Heart right ventricle (tissue), 12 donors: ENCODE data around the gene MRPS12. TPM values are rescaled to one million over a fixed set of nuclear protein-coding genes. Genes with fewer than 3 reads are reported as not detected.

Experiments used
- polyA plus RNA-seq, 2 donors: library from polyadenylated mRNA; stranded (reverse); fragments of 200-250 nt; gene quantifications; one replicate each; pipeline ENCODE4 v1.2.3, GENCODE V29; 2013
- total RNA-seq, 10 donors: library from RNA; stranded (reverse); fragmentation: NEBNext Ultra II Directional in 3 of 10; extraction: Animal tissue kit (Norgen Biotek cat#: 25700) in 3 of 10; gene quantifications; one replicate each; pipeline versions ENCODE4 v1.2.1 to v1.2.4, GENCODE V29; 2021 to 2023
- donor health status: ischemic (EF 13 %, LVEDD 7.1; RV severe dilation, severe dysfunction).
- donor health status: healthy with polysubstance abuse.
- donor health status: DM: no; HTN: yes; CAD: no.
- donor health status: DM: no; HTN: no; CAD: no.
- donor health status: ischemic (EF 25% LVEDD 6.9; RV normal size, moderate dysfunction).
- donor health status: ischemic (EF 25% LVEDD 5.7; RV mildly dilated, moderate dysfunction).
- donor health status: healthy.
- donor health status: nonischemic (EF 11% LVEDD 7.7; RV severe dilation, severe dysfunction).
- donor health status: DM: yes; HTN: yes; CAD: no.
- donor health status: PGD.
- donor health status: ischemic (EF 29% LVEDD 5.4; RV normal size, mild dysfunction).
- donor health status: nonischemic (EF 23%, LVEDD 6.1; RV moderate dilation, normal function).

The MRPS12 gene
- total and polyA plus RNA-seq, 12 donors: 39.7 to 122 (median 54.1) TPM

Other genes starting within 250 kb of the MRPS12 start
- gene CAPN12, start 186.5 kb upstream of the MRPS12 start, total RNA-seq: 1 to 10 TPM in 2 of 10 donors, under 1 TPM in 8; 0.15 to 1.5 (median 0.59) TPM
- 1 to 10 TPM; 1.1 to 3.6 TPM for gene CAPN12, start 186.5 kb upstream of the MRPS12 start, polyA plus RNA-seq
- not detected for gene LGALS7, start 157.4 kb upstream of the MRPS12 start, total RNA-seq
- not detected for gene LGALS7, start 157.4 kb upstream of the MRPS12 start, polyA plus RNA-seq
- under 1 TPM in 1 of 10 donors, not detected in 9; 0.60 TPM for gene LGALS7B, start 141.7 kb upstream of the MRPS12 start, total RNA-seq
- under 1 TPM in 1 of 2 donors, not detected in 1; 0.19 TPM for gene LGALS7B, start 141.7 kb upstream of the MRPS12 start, polyA plus RNA-seq
- 1 to 10 TPM in 2 of 10 donors, under 1 TPM in 6, not detected in 2; 0.16 to 2.0 (median 0.81) TPM for gene LGALS4, start 118.0 kb upstream of the MRPS12 start, total RNA-seq
- 1 to 10 TPM in 1 of 2 donors, under 1 TPM in 1; 0.30 to 2.6 TPM for gene LGALS4, start 118.0 kb upstream of the MRPS12 start, polyA plus RNA-seq
- 100 to 1,000 TPM; 418 to 987 (median 671) TPM for gene ECH1, start 99.2 kb upstream of the MRPS12 start, total RNA-seq
- 1,000 to 10,000 TPM in 1 of 2 donors, 100 to 1,000 TPM in 1; 446 to 1,208 TPM for gene ECH1, start 99.2 kb upstream of the MRPS12 start, polyA plus RNA-seq
- gene HNRNPL, start 81.0 kb upstream of the MRPS12 start, total RNA-seq: 100 to 1,000 TPM; 134 to 196 (median 170) TPM
- gene HNRNPL, start 81.0 kb upstream of the MRPS12 start, polyA plus RNA-seq: 100 to 1,000 TPM; 130 to 181 TPM
- gene RINL, start 52.7 kb upstream of the MRPS12 start, total RNA-seq: 1 to 10 TPM; 1.6 to 7.0 (median 2.8) TPM
- gene RINL, start 52.7 kb upstream of the MRPS12 start, polyA plus RNA-seq: 10 to 100 TPM in 1 of 2 donors, 1 to 10 TPM in 1; 4.6 to 14.5 TPM
- 100 to 1,000 TPM in 1 of 10 donors, 10 to 100 TPM in 9; 51.7 to 103 (median 72.6) TPM for gene SIRT2, start 31.3 kb upstream of the MRPS12 start, total RNA-seq
- 10 to 100 TPM; 46.3 to 86.0 TPM for gene SIRT2, start 31.3 kb upstream of the MRPS12 start, polyA plus RNA-seq
- gene NFKBIB, start 31.0 kb upstream of the MRPS12 start, total RNA-seq: 10 to 100 TPM; 16.1 to 26.6 (median 21.6) TPM
- 10 to 100 TPM; 31.5 to 79.8 TPM for gene NFKBIB, start 31.0 kb upstream of the MRPS12 start, polyA plus RNA-seq
- under 1 TPM in 5 of 10 donors, not detected in 5; 0.25 to 0.93 (median 0.38) TPM for gene CCER2, start 18.8 kb upstream of the MRPS12 start, total RNA-seq
- gene CCER2, start 18.8 kb upstream of the MRPS12 start, polyA plus RNA-seq: under 1 TPM; 0.13 to 0.37 TPM
- 10 to 100 TPM; 14.7 to 21.9 (median 18.9) TPM for gene SARS2, start 181 bp upstream of the MRPS12 start, total RNA-seq
- gene SARS2, start 181 bp upstream of the MRPS12 start, polyA plus RNA-seq: 10 to 100 TPM; 10.4 to 51.9 TPM
- 1 to 10 TPM in 9 of 10 donors, under 1 TPM in 1; 1.00 to 2.8 (median 1.7) TPM for gene FBXO17, start 44.8 kb downstream of the MRPS12 start, total RNA-seq
- gene FBXO17, start 44.8 kb downstream of the MRPS12 start, polyA plus RNA-seq: 1 to 10 TPM; 2.5 to 3.2 TPM
- gene FBXO27, start 101.6 kb downstream of the MRPS12 start, total RNA-seq: 10 to 100 TPM; 11.4 to 40.5 (median 21.4) TPM
- 1 to 10 TPM; 2.3 to 6.6 TPM for gene FBXO27, start 101.6 kb downstream of the MRPS12 start, polyA plus RNA-seq
- not detected for gene ACP7, start 153.4 kb downstream of the MRPS12 start, total RNA-seq
- not detected for gene ACP7, start 153.4 kb downstream of the MRPS12 start, polyA plus RNA-seq
- 10 to 100 TPM; 11.7 to 22.4 (median 16.1) TPM for gene PAK4, start 194.8 kb downstream of the MRPS12 start, total RNA-seq
- gene PAK4, start 194.8 kb downstream of the MRPS12 start, polyA plus RNA-seq: 10 to 100 TPM in 1 of 2 donors, 1 to 10 TPM in 1; 8.6 to 19.2 TPM